Tibial nerve (tissue), 3 donors: Measurements from ENCODE around the gene RIN3.

Experiments
- EP300 ChIP-seq, 2 donors: sonication (generic); formaldehyde crosslinking; IDR thresholded peaks; one replicate each; pipeline ENCODE4 v1.6.1; 2017; ENCODE audit warnings: antibody characterized with exemption in 2 of 2, mild to moderate bottlenecking in 1 of 2
- POLR2A ChIP-seq, 2 donors: fragments of 450-650 bp; IDR thresholded peaks; one replicate each; pipeline ENCODE4 v1.6.1; 2017; ENCODE audit warnings: antibody characterized with exemption in 2 of 2, mild to moderate bottlenecking in 2 of 2, moderate library complexity in 2 of 2

DNA sequence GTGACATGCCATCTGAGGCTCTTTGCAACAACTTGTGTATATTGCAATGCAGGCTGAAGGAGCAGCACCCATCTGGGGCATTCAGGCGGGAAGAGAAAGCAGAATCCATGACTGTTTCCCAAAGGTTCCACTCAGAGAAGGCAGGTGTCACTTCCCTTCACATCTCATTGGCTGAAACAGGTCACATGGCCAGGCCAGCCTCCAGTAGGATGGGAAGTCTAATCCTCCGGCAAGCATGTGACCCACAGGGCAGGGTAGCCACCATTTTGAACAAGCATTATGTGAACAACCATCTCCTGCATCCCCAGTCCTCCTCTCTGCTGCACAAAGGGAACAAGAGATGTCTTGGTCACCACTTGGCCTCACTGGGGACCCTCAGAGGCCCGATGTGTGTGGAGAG is 70.6 kb downstream of the RIN3 start:
- TF ChIP-seq EP300 (IDR thresholded peaks at IDR 0.05) (no peak), POLR2A (IDR thresholded peaks at IDR 0.05) (no peak)
